Right lobe of liver (tissue), 6 donors: ENCODE results near the gene TUBAL3. TPM values are rescaled to one million over a fixed set of nuclear protein-coding genes. Genes with fewer than 3 reads are reported as not detected.

Experiments used
- ATAC-seq, 4 donors: fragments of 200-7000 bp; cut with Tn5 transposase; one replicate each; pipeline ENCODE4 v1.9.1; 2020; ENCODE audit warnings: mild to moderate bottlenecking in 4 of 4, moderate library complexity in 4 of 4
- DNase-seq, 3 donors: peaks; one replicate each; pipeline ENCODE4 v3.0.0-alpha.2; 2020
- H3K27ac ChIP-seq, 3 donors: fragments of 200-600 bp; one replicate each; pipeline ENCODE4 v1.8.0; 2022
- H3K27me3 ChIP-seq, 2 donors: fragments of 200-600 bp; one replicate each; pipeline ENCODE4 v1.8.0; 2022
- H3K36me3 ChIP-seq, 4 donors: fragments of 200-600 bp; sonication (generic) in 1 of 4; one replicate each; pipeline versions ENCODE4 v1.5.1 to v1.8.0; 2017 to 2022; ENCODE audit warnings: control low read depth in 1 of 4
- H3K4me1 ChIP-seq, 4 donors: fragments of 200-600 bp; sonication (generic) in 1 of 4; one replicate each; pipeline versions ENCODE4 v1.5.1 to v1.8.0; 2017 to 2022; ENCODE audit warnings: control low read depth in 1 of 4
- H3K4me3 ChIP-seq, 3 donors: fragments of 200-600 bp; one replicate each; pipeline ENCODE4 v1.8.0; 2022
- H3K9me3 ChIP-seq, 4 donors: fragments of 200-600 bp; sonication (generic) in 1 of 4; one replicate each; pipeline versions ENCODE4 v1.5.1 to v1.8.0; 2017 to 2022; ENCODE audit warnings: control low read depth in 1 of 4
- POLR2A ChIP-seq: fragments of 450-650 bp; IDR thresholded peaks from one replicate; pipeline ENCODE4 v1.6.1; 2017; ENCODE audit warnings: antibody characterized with exemption, mild to moderate bottlenecking
- WGBS: methylation state at CpG from one replicate; pipeline ENCODE4 v1.1.6; 2018; ENCODE audit warnings: low coverage, low lambda C conversion rate; ENCODE audit not compliant: insufficient coverage; ENCODE audit errors: missing lambda C conversion rate; 5-methylcytosine and 5-hydroxymethylcytosine counted together
- intact Hi-C, 2 donors: fragments of 100-400 bp; cut with DNase I; formaldehyde crosslinking; loops; one replicate each; pipeline versions ENCODE4 v1.11.2 to v1.14.1; 2022
- total RNA-seq, 6 experiments: library from RNA; depleted of rRNA in 2 of 6; stranded (reverse); fragments of >200 nt in 2 of 6; fragmentation: NEBNext Ultra II Directional in 3 of 6; extraction: Animal tissue kit (Norgen Biotek cat#: 25700) in 3 of 6; gene quantifications; one replicate each; pipeline versions ENCODE4 v1.1.0 to v1.2.4, GENCODE V29; 2016 to 2023
- TF ChIP-seq, protein P1 (sequence below), 4 donors: fragments of 200-600 bp in 3 of 4; fragments of 450-650 bp in 1 of 4; IDR thresholded peaks; one replicate each; pipeline versions ENCODE4 v1.5.1 to v1.8.0; 2016 to 2022; ENCODE audit warnings: antibody characterized with exemption in 4 of 4, mild to moderate bottlenecking in 2 of 4
- donor health status: DM: no; HTN: yes; CAD: no.
- donor health status: DM: no; HTN: no; CAD: no.
- donor health status: DM: no; HTN: no; CAD: no.
- donor health status: DM: no; HTN: yes; CAD: no.
- donor health status: DM: no; HTN: yes; CAD: no.

Gene TUBAL3
- total RNA-seq, 6 experiments from 2014 or later: not detected

DNA sequence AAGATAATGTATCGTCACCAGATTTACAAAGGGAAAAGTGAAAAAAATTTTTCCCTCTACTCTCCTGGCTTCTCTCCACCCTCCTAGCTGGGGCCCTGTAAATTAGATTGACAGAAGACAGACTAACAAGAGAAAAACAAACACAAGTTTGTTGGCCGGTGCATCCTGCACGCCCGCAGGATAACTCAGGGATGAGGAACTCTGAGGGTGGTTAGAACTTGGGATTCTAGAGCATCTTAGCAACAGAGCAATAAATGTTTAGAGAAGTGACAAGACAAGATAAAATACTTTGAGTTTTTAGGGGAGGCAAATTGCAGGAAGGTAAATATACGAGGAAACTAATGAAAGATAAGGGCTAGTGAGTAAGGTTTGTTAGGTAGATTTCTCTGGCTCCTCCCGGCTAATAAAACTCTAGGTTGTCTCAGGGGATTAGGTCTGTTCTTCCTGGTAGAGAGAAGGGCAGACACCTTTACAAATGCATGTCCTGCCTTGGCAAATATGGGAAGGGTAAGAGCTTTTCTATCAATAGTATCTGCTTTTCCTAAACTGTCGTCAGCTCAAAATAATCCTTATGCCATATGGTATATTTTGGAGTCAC lies 44.2 kb downstream of the TUBAL3 start:
- no peaks in the 10 kb centered on the region for H3K4me1 ChIP-seq
- H3K36me3 ChIP-seq: no peaks in the 10 kb centered on the region
- H3K4me3 ChIP-seq: no peak overlapping the region
- DNase-seq: no peak
- no peak for ATAC-seq
- H3K27me3 ChIP-seq: no peaks in the 10 kb centered on the region
- H3K9me3 ChIP-seq: no peaks in the 10 kb centered on the region
- WGBS: 57% methylated on average over 7 of the region's 7 CpGs
- no peak overlapping the region for H3K27ac ChIP-seq
- TF ChIP-seq, protein P1, sequence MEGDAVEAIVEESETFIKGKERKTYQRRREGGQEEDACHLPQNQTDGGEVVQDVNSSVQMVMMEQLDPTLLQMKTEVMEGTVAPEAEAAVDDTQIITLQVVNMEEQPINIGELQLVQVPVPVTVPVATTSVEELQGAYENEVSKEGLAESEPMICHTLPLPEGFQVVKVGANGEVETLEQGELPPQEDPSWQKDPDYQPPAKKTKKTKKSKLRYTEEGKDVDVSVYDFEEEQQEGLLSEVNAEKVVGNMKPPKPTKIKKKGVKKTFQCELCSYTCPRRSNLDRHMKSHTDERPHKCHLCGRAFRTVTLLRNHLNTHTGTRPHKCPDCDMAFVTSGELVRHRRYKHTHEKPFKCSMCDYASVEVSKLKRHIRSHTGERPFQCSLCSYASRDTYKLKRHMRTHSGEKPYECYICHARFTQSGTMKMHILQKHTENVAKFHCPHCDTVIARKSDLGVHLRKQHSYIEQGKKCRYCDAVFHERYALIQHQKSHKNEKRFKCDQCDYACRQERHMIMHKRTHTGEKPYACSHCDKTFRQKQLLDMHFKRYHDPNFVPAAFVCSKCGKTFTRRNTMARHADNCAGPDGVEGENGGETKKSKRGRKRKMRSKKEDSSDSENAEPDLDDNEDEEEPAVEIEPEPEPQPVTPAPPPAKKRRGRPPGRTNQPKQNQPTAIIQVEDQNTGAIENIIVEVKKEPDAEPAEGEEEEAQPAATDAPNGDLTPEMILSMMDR (IDR thresholded peaks at IDR 0.05): no peak
- no peak for TF ChIP-seq POLR2A
- intact Hi-C loops: no loop called here

DNA sequence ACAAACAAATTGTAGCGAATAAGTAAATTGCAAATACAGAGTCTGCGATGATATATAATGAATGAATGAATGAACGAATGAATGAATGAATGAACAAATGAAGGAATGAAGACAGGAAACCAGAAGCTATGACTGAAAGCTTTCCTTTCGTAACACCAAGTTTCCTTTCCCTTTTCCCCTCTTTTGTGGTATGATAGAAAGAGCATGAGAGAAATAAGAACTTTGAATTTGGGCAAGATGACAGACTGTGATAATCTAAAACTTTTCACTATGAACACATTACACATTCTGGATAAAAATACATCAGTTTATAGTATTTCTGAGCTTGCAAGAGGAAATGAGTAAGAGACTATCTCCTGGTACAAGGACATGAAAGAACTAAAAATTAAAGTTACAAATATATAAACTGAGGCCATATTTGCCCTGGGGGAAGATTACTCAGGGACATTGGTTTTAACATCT lies 48.3 kb downstream of the TUBAL3 start:
- intact Hi-C loops: no loop called here
- Histone ChIP-seq H3K4me1 (no peaks in the 10 kb centered on the region), H3K27ac (no peak overlapping the region), H3K36me3 (no peaks in the 10 kb centered on the region), H3K27me3 (no peaks in the 10 kb centered on the region), H3K9me3 (no peaks in the 10 kb centered on the region), H3K4me3 (no peak overlapping the region)
- TF ChIP-seq, protein P1 (IDR thresholded peaks at IDR 0.05): no peak
- no peak for TF ChIP-seq POLR2A
- no peak for DNase-seq
- 69% methylated on average over 4 of the region's 4 CpGs for WGBS
- ATAC-seq: no peak

DNA sequence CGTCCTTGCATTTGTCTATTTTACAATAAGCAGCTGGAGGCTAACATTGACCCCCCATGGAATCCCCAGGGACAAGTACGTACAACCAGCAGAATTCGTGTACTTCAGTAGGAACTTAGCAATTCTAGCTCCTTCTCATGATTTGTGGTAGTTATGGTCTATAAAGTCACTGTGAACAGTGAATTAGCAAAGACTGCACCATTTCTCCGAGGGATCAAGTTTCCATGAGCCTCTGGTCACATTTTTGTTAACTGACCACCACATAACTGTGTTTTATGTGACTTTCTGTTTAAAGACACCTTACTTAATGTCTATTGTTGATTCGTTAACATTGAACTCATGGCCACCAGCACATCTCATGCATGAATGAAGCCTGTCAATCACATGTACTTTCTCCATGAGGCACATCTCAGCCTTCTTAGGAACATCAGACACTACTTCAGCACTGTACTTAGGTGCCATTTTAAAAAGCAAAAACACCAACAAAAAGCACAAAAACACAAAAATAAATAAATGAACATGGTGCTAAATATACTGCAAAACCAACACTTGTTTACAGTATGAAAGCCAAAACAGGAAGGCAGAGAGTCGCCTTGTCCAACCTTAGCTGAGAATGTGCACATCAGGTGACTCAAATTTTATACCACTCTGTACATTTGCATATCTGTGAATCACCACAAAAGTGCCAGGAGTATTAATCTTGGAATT lies 48.9 kb downstream of the TUBAL3 start:
- no peak for ATAC-seq
- Histone ChIP-seq H3K27ac (no peak overlapping the region), H3K4me3 (no peak overlapping the region), H3K36me3 (no peaks in the 10 kb centered on the region), H3K27me3 (no peaks in the 10 kb centered on the region), H3K9me3 (no peaks in the 10 kb centered on the region), H3K4me1 (no peaks in the 10 kb centered on the region)
- intact Hi-C loops: no loop called here
- TF ChIP-seq POLR2A: no peak
- TF ChIP-seq, protein P1 (IDR thresholded peaks at IDR 0.05): no peak
- no peak for DNase-seq
- WGBS: 68% methylated on average over 3 of the region's 6 CpGs

DNA sequence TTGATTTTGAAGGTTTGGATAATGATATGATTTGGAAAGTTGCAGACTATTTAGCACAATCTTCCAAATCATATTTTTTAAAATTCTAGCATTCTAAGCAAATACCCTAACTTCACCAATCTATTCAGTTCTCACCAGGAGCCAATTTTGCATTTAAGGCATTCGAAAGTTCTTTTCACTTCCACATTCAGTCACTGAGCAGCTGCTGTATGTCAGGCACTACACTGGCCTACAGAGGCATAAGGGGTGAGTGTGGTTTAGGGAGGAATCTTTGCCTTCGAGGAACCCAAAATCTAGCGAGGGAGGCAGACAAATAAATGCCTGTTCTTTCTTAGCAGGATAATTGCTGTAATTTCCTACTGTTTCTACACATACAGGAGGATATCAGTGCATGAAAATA lies 50.6 kb downstream of the TUBAL3 start:
- intact Hi-C loops: no loop called here
- DNase-seq (no peak), ATAC-seq (no peak)
- no peaks in the 10 kb centered on the region for H3K9me3 ChIP-seq
- no peaks in the 10 kb centered on the region for H3K36me3 ChIP-seq
- H3K27ac ChIP-seq: no peak overlapping the region
- no peak for TF ChIP-seq POLR2A
- TF ChIP-seq, protein P1 (IDR thresholded peaks at IDR 0.05): no peak
- whole genome bisulfite sequencing: 65% methylated on average over 3 of the region's 3 CpGs
- H3K4me3 ChIP-seq: no peak overlapping the region
- no peaks in the 10 kb centered on the region for H3K27me3 ChIP-seq
- H3K4me1 ChIP-seq: no peaks in the 10 kb centered on the region
